ENCODE measurements around the gene GTF2A1. TPM values are rescaled to one million over a fixed set of nuclear protein-coding genes. Genes with fewer than 3 reads are reported as not detected.

Gene GTF2A1
- total RNA-seq, 1 experiment from 2014 or later = 34.4 TPM

DNA sequence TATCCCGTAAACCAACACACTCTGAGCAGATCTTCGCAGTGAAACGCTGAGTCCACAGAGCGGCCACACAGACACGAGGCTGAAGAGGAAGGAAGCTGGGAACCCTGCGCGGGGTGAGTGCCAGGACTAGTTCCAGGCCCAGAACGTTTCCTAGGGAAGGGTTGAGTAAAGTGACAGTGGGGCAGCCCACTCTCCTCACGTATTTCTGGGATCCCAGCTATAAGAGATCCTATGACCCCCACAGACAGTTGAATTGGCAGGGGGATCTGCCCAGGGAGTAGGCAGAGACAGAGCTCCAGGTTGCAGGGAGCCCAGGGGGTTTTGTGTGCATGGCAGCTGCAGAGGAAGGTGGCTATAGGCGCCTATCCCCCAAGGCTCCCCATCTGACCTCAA is 51.1 kb downstream of the GTF2A1 start:
- Histone ChIP-seq H3K27ac (ENCODE audit: low read length) (peak overlapping the region; percentile 82; the same call in 1 of the 2 replicates), H3K36me3 (ENCODE audit: control insufficient read depth, insufficient read depth, low read length) (no peaks in the 10 kb centered on the region), H3K9me3 (ENCODE audit: control insufficient read depth, insufficient read depth, low read depth, low read length) (no peaks in the 10 kb centered on the region), H3K4me3 (ENCODE audit: low read depth in 2 of 2, low read length in 2 of 2) (peak overlapping the region; percentile 57 to 61), H3K27me3 (ENCODE audit: control insufficient read depth, insufficient read depth, low read length) (no peaks in the 10 kb centered on the region), H3K4me1 (ENCODE audit: control insufficient read depth, insufficient read depth, low read length) (no peaks in the 10 kb centered on the region; the same call in 1 of the 2 replicates)
- ChIA-PET POLR2A (no interaction called here), CTCF (interaction anchor here (0.6 to 1.1 kb wide), 2 partner anchors 86 to 172 kb away, joined by 3 to 6 read pairs; no protein-coding TSS in a partner anchor)
- ATAC-seq = peak; percentile 17
- no TSS peak for BruUV-seq (replicated peaks)
- DNase-seq (ENCODE audit: low read depth, low spot score) = no peak
- intact Hi-C loops (cut with micrococcal nuclease; ENCODE audit: unreplicated experiment) = loop anchor here (10.0 kb wide), 1 partner anchor 215 kb away; the partner anchor contains the start of gene TSHR
- TF ChIP-seq POLR2AphosphoS5 (IDR thresholded peaks at IDR 0.05; ENCODE audit: low read depth, low read length) (no peak), SIN3A (IDR thresholded peaks at IDR 0.05; ENCODE audit: borderline replicate concordance, insufficient read depth, low read depth, low read length) (no peak), TCF7L2 (IDR thresholded peaks at IDR 0.05; ENCODE audit: low read depth, low read length) (no peak)
- TF ChIP-seq, protein P1, sequence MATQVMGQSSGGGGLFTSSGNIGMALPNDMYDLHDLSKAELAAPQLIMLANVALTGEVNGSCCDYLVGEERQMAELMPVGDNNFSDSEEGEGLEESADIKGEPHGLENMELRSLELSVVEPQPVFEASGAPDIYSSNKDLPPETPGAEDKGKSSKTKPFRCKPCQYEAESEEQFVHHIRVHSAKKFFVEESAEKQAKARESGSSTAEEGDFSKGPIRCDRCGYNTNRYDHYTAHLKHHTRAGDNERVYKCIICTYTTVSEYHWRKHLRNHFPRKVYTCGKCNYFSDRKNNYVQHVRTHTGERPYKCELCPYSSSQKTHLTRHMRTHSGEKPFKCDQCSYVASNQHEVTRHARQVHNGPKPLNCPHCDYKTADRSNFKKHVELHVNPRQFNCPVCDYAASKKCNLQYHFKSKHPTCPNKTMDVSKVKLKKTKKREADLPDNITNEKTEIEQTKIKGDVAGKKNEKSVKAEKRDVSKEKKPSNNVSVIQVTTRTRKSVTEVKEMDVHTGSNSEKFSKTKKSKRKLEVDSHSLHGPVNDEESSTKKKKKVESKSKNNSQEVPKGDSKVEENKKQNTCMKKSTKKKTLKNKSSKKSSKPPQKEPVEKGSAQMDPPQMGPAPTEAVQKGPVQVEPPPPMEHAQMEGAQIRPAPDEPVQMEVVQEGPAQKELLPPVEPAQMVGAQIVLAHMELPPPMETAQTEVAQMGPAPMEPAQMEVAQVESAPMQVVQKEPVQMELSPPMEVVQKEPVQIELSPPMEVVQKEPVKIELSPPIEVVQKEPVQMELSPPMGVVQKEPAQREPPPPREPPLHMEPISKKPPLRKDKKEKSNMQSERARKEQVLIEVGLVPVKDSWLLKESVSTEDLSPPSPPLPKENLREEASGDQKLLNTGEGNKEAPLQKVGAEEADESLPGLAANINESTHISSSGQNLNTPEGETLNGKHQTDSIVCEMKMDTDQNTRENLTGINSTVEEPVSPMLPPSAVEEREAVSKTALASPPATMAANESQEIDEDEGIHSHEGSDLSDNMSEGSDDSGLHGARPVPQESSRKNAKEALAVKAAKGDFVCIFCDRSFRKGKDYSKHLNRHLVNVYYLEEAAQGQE (IDR thresholded peaks at IDR 0.05; ENCODE audit: insufficient read depth in 1 of 2, low read depth in 2 of 2, low read length in 1 of 2) = no peak
- TF ChIP-seq, protein P2, sequence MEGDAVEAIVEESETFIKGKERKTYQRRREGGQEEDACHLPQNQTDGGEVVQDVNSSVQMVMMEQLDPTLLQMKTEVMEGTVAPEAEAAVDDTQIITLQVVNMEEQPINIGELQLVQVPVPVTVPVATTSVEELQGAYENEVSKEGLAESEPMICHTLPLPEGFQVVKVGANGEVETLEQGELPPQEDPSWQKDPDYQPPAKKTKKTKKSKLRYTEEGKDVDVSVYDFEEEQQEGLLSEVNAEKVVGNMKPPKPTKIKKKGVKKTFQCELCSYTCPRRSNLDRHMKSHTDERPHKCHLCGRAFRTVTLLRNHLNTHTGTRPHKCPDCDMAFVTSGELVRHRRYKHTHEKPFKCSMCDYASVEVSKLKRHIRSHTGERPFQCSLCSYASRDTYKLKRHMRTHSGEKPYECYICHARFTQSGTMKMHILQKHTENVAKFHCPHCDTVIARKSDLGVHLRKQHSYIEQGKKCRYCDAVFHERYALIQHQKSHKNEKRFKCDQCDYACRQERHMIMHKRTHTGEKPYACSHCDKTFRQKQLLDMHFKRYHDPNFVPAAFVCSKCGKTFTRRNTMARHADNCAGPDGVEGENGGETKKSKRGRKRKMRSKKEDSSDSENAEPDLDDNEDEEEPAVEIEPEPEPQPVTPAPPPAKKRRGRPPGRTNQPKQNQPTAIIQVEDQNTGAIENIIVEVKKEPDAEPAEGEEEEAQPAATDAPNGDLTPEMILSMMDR (IDR thresholded peaks at IDR 0.05) = no peak
- in situ Hi-C loops (cut with HindIII; ENCODE audit: low pct_unique_long_range_greater_than_20kb, low sequenced_read_pairs) = no loop called here

DNA sequence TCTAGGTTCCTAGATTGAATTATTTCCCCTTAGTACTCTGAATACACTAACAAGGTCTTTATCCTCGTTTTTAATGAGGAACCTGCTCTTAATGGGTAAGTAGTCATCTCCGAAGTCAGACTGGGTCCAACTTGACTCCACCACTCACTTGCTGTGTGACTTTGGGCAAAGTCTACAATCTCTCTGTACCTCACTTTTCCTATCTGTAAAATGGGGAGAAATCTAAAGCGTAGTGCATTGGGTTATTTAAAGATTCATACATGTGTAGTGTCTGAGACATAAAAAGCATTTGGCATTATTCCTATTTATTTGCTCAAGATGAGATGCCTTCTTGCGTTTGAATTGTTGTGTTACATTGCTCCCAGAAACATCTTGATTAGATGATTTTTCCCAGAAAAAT is 51.5 kb downstream of the GTF2A1 start:
- H3K4me1 ChIP-seq (ENCODE audit: control insufficient read depth, insufficient read depth, low read length) = no peaks in the 10 kb centered on the region; the same call in 1 of the 2 replicates
- H3K36me3 ChIP-seq (ENCODE audit: control insufficient read depth, insufficient read depth, low read length) = no peaks in the 10 kb centered on the region
- in situ Hi-C loops (cut with HindIII; ENCODE audit: low pct_unique_long_range_greater_than_20kb, low sequenced_read_pairs) (no loop called here), intact Hi-C loops (cut with micrococcal nuclease; ENCODE audit: unreplicated experiment) (no loop called here)
- no peak overlapping the region for H3K27ac ChIP-seq (ENCODE audit: low read length)
- peak overlapping the region; percentile 57 to 61; a peak in 3 of 4 replicates for H3K4me3 ChIP-seq (ENCODE audit: low read depth in 2 of 2, low read length in 2 of 2)
- no peaks in the 10 kb centered on the region for H3K9me3 ChIP-seq (ENCODE audit: control insufficient read depth, insufficient read depth, low read depth, low read length)
- BruUV-seq (replicated peaks) = no TSS peak
- POLR2A ChIA-PET = no interaction called here
- ATAC-seq (no peak), DNase-seq (ENCODE audit: low read depth, low spot score) (no peak)
- CTCF ChIA-PET = interaction anchor here (1.1 kb wide), 1 partner anchor 172 kb away, joined by 6 read pairs; no protein-coding TSS in a partner anchor
- no peaks in the 10 kb centered on the region for H3K27me3 ChIP-seq (ENCODE audit: control insufficient read depth, insufficient read depth, low read length)
- TF ChIP-seq POLR2AphosphoS5 (IDR thresholded peaks at IDR 0.05; ENCODE audit: low read depth, low read length) (no peak), SIN3A (IDR thresholded peaks at IDR 0.05; ENCODE audit: borderline replicate concordance, insufficient read depth, low read depth, low read length) (no peak), TCF7L2 (IDR thresholded peaks at IDR 0.05; ENCODE audit: low read depth, low read length) (no peak)
- TF ChIP-seq, protein P2 (IDR thresholded peaks at IDR 0.05) = no peak
- TF ChIP-seq, protein P1 (IDR thresholded peaks at IDR 0.05; ENCODE audit: insufficient read depth in 1 of 2, low read depth in 2 of 2, low read length in 1 of 2) = no peak

Measured in Panc1 (cell line).